Measurements from ENCODE around the gene AKAP8. TPM values are rescaled to one million over a fixed set of nuclear protein-coding genes. Genes with fewer than 3 reads are reported as not detected.

The AKAP8 gene
- total RNA-seq, 4 donors from 2014 or later = 28.8 to 53.1 (median 34.8) TPM

Other genes starting within 250 kb of the AKAP8 start
- gene NOTCH3, start 178.8 kb downstream of the AKAP8 start, total RNA-seq = 100 to 1,000 TPM; 215 to 332 (median 251) TPM
- 100 to 1,000 TPM in 1 of 4 donors, 10 to 100 TPM in 3; 74.6 to 138 (median 88.9) TPM for gene EPHX3, start 147.3 kb downstream of the AKAP8 start, total RNA-seq
- gene BRD4, start 47.2 kb downstream of the AKAP8 start, total RNA-seq = 10 to 100 TPM; 34.8 to 78.6 (median 49.2) TPM
- gene AKAP8L, start 39.2 kb upstream of the AKAP8 start, total RNA-seq = 100 to 1,000 TPM in 2 of 4 donors, 10 to 100 TPM in 2; 82.4 to 141 (median 95.3) TPM
- 10 to 100 TPM; 28.4 to 52.9 (median 43.8) TPM for gene WIZ, start 70.2 kb upstream of the AKAP8 start, total RNA-seq
- 1 to 10 TPM in 3 of 4 donors, under 1 TPM in 1; 0.17 to 2.1 (median 1.5) TPM for gene RASAL3, start 84.8 kb upstream of the AKAP8 start, total RNA-seq
- under 1 TPM in 3 of 4 donors, not detected in 1; 0.23 to 0.80 (median 0.37) TPM for gene PGLYRP2, start 99.7 kb upstream of the AKAP8 start, total RNA-seq
- gene CYP4F22, start 128.7 kb upstream of the AKAP8 start, total RNA-seq = 100 to 1,000 TPM in 1 of 4 donors, 10 to 100 TPM in 3; 65.3 to 119 (median 96.1) TPM
- 10 to 100 TPM in 2 of 4 donors, 1 to 10 TPM in 2; 4.6 to 16.4 (median 9.1) TPM for gene CYP4F8, start 235.4 kb upstream of the AKAP8 start, total RNA-seq